NOMO-1 treated with DMSO at 0.1 percent for 48 hours (cell line): ENCODE data around the gene ADAT2.

Experiments
- DNase-seq: peaks from one replicate; lab custom pipeline; 2025; ENCODE audit not compliant: unreplicated experiment; lab: John Stamatoyannopoulos, UW

The ADAT2 gene

GRCh38 chr6:143399176-143399575 is 51.3 kb downstream of the ADAT2 start:
- no peak for DNase-seq

- DNase-seq = no peak
These were observed 53.0 kb downstream of the ADAT2 start for GRCh38 chr6:143397227-143398222.

GRCh38 chr6:143396497-143397226 is 53.8 kb downstream of the ADAT2 start:
- no peak for DNase-seq

- no peak for DNase-seq
These were observed 54.8 kb downstream of the ADAT2 start for GRCh38 chr6:143395699-143396098.

- no peak for DNase-seq
These were observed 56.1 kb downstream of the ADAT2 start for GRCh38 chr6:143394389-143394788.

GRCh38 chr6:143390278-143390677 is 60.2 kb downstream of the ADAT2 start:
- no peak for DNase-seq

GRCh38 chr6:143385636-143386035 is 64.9 kb downstream of the ADAT2 start:
- DNase-seq = no peak

- DNase-seq = no peak
These were observed 73.6 kb downstream of the ADAT2 start for GRCh38 chr6:143376861-143377260.

- DNase-seq = no peak
These were observed 74.1 kb downstream of the ADAT2 start for GRCh38 chr6:143376375-143376774.

- no peak for DNase-seq
These were observed 75.4 kb downstream of the ADAT2 start for GRCh38 chr6:143375022-143375585.

GRCh38 chr6:143374014-143374413 is 76.5 kb downstream of the ADAT2 start:
- no peak for DNase-seq
